SK-N-MC (cell line): ENCODE data around the gene MEN1.

Source experiments
- EZH2 ChIP-seq: fragments of 200-600 bp; sonication (generic); IDR thresholded peaks from one replicate; pipeline ENCODE4 v1.6.1; 2017; ENCODE audit warnings: antibody characterized with exemption
- POLR2AphosphoS5 ChIP-seq: IDR thresholded peaks from 2 replicates; pipeline ENCODE4 v1.6.1; 2012; ENCODE audit warnings: mild to moderate bottlenecking, low read depth, low read length, borderline replicate concordance

GRCh38 chr11:64855596-64856304, 45.4 kb upstream of the MEN1 start:
- TF ChIP-seq POLR2AphosphoS5 (no peak), EZH2 (no peak)
